Superior temporal gyrus (tissue), 1 donor: ENCODE results near the gene SEC22C.

Experiments
- DNase-seq: peaks from one replicate; pipeline ENCODE4 v3.0.0-alpha.2; 2016; ENCODE audit errors: extremely low spot score

SEC22C gene

DNA sequence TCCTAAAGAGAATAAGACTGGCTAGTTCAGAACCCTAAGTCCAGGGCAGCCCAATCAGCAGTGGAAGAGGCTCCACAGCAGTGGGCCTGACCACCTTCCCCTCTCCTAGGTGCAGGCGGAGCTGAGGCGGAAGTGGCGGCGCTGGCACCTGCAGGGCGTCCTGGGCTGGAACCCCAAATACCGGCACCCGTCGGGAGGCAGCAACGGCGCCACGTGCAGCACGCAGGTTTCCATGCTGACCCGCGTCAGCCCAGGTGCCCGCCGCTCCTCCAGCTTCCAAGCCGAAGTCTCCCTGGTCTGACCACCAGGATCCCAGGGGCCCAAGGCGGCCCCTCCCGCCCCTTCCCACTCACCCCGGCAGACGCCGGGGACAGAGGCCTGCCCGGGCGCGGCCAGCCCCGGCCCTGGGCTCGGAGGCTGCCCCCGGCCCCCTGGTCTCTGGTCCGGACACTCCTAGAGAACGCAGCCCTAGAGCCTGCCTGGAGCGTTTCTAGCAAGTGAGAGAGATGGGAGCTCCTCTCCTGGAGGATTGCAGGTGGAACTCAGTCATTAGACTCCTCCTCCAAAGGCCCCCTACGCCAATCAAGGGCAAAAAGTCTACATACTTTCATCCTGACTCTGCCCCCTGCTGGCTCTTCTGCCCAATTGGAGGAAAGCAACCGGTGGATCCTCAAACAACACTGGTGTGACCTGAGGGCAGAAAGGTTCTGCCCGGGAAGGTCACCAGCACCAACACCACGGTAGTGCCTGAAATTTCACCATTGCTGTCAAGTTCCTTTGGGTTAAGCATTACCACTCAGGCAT, 45.6 kb downstream of the SEC22C start:
- DNase-seq, result peak; percentile 56

DNA sequence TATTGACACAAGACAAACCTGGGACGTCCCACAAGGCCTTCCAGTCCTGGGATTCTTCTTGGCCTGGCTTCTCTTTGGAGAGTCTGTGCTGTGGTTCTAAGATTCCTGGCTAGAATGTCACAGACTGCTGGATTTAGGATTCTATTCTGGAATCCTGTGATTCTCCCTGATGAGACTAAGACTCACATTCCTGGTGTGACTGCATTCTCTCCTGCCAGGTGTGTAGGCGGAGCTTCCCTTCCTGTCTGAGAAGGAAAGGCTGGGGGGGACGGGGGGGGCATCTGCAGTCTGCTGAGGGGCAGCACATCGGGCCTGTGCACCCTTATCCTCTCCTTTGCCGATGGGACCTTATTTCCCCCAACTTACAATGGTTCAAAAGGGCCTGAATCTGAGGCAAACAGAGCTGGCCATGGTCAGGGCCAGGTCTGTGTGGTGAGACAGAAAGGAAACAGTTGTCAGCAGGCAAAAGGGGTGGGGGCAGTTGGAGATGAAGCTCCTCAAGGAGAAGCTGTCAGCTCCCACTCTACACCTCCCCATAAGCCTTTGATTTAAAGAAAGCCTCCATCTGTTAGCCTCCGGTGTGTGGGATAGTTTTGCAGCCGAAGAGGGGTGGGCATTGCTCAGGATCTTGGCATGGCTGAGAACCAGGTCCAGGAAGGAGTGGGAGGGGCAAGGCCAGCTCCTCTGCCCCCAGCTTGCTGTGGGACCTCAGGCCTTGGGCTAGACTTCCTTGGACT, 48.4 kb downstream of the SEC22C start:
- DNase-seq, result peak; percentile 53

GRCh38 chr3:42532229-42532628, 49.5 kb downstream of the SEC22C start:
- DNase-seq, result no peak

DNA sequence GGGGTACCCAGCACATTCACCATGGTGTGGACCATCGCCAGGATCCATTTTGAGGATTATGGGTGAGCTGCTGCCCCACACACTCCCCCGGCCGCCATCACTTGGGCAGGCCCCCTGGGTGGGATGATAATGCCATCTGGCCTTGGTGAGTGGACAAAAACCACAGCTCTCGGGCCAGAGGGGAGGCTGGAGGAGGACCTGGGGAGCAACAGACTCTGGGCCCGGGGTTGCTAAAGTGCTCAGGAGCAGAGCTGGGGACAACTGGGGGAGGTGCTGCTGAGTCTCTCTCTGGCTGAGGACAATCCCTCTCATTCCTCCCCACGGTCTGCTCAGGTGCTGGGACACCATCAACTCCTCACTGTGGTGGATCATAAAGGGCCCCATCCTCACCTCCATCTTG, 50.3 kb downstream of the SEC22C start:
- no peak for DNase-seq

DNA sequence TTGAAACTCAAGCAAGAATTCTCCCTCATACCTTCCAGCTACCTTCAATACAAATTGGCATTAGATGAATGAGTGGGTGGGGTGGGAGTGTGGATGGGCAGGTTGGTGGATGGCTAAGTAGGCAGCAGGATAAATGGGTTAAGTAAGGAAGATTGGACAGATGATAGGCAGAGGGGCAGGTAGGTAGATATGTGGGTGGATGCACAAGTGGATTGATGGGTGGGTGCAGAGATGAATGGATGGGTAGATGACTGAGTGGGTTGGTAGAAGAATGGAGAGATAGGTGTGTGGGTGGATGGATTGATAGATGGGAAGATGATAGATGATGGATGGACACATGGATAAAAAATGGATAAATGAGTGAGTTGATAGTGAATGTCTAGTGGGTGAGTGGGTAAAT, 51.7 kb downstream of the SEC22C start:
- DNase-seq, result no peak

GRCh38 chr3:42529468-42529867, 52.3 kb downstream of the SEC22C start:
- DNase-seq, result no peak

DNA sequence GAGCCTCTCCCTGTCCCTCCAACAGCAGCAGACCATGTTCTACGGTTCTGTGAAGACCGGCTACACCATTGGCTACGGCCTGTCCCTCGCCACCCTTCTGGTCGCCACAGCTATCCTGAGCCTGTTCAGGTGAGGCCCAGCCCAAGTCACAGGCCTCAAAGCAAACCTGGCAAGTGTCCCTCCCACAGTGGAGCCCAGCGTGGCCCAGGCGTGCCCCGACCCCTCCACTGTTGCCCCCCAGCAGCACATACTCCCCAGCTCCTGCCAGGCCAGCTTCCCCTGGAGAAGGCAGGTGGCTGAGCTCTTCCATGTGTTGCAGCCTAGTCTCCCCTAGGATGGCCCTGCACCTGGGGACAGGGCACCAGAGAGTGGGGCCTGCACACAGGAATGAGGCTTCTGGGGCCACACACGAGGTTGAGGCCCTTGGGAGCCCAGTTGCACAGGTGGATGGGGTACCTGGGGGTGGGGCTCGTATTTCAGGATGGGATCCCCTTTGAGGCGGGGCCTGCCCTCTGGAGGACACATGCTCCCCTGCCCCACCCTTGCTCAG, 54.3 kb downstream of the SEC22C start:
- no peak for DNase-seq

DNA sequence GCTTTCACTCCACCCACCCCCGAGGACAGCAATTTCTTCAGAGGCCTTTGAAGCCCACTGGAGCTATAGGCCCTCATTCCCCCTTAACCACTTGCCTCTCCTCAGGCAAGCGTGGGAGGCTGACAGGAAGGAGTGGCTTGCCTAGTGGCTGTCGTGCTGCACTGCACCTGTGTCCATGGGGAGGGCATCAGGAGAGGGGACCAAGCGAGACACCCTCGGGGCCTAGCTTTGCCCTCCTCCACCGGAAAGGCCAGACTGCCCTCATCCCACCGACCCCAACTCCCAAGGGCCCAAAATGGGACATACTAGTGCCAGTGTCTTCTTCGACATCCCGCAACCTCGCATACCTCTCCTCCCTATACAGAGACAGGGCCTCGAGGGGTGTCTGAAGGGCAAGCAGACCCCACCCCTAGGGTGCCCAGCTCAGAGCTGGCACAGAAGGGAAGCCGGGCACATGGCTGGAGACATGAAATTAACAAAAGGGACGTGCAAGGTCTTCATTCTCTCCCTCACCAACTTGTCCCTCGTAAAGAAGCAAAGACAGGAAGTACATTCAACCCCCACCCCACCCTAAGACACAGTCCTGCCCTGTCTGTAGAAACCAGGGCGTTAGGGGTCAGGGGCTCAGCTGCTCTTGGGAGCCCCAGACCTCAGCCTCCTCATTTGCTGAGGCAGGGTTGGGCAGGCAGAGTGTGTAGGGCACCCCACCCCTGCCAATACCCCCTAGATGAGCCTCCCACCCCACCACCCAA, 55.0 kb downstream of the SEC22C start:
- DNase-seq, result no peak

DNA sequence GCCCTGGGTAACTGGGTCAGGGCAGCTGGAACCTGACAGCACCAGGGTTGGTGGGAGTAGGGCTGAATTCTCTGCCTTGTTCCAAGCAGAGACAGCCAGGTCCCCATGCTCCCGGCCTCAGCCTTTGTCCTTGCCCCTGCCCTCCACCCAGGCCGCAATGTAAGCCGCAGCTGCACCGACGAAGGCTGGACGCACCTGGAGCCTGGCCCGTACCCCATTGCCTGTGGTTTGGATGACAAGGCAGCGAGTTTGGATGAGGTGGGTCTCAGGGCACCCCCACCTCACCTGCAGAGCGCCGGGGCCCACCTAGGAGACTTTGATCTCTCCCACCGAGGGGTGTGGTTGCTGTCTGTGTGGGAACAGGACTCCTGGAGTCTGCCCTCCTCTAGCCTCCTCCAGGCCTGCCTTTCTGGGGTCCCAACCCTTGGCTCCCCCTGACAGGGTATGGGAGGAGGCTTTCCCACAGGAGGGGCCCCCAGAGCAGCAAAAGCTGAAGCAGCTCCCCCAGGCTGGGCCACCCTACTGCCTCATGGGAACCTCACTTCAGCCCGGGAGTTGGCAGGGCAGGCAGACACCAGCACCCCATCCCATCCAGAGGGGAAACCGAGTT, 55.9 kb downstream of the SEC22C start:
- no peak for DNase-seq

DNA sequence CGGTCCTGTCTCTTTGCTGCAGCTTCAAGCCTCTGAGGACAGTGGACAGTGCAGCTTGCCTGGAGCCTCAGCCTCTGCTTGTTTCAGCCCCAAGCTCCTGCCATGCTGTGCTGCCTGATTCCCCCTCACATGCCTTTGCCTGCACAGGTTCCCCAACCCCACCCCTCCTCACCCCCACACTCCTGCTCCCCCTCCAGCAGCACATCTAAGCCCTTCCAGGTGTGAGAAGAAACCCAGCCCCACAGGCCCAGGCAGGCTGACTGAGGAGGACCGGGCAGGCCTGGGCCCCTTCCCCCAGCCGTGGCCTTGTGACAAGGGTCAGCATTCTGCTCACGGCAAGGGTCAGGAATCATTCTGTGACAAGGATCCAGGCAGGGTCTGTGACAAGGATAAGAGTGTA, 56.6 kb downstream of the SEC22C start:
- no peak for DNase-seq

- DNase-seq, result no peak
Measured at GRCh38 chr3:42524751-42525150, 57.0 kb downstream of the SEC22C start.

- DNase-seq, result no peak
Measured at GRCh38 chr3:42520906-42521305, 60.9 kb downstream of the SEC22C start.

- no peak for DNase-seq
Measured at GRCh38 chr3:42520336-42520735, 61.4 kb downstream of the SEC22C start.

DNA sequence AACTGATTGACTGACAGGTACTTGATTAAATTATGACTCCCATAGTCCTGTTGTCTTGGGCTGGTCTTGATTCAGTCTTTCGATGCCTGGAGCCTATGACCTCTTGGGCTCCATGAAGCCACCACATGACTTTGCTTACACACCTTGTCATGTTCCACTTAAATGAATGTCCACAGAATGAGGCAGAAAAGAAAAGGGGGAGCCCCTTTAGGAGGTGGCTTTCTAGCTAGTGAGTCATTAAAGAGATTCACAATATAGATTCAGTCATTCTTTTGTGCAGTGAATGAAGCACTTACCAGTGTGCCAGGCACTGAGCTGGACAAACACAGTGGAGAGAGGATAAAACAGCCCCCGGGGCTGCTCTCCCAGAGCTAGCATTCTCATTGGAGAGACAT, 62.2 kb downstream of the SEC22C start:
- DNase-seq, result no peak

- no peak for DNase-seq
Measured at GRCh38 chr3:42518800-42519567, 62.8 kb downstream of the SEC22C start.

- no peak for DNase-seq
Measured at GRCh38 chr3:42517117-42517516, 64.7 kb downstream of the SEC22C start.

GRCh38 chr3:42516443-42516842, 65.3 kb downstream of the SEC22C start:
- DNase-seq, result no peak

DNA sequence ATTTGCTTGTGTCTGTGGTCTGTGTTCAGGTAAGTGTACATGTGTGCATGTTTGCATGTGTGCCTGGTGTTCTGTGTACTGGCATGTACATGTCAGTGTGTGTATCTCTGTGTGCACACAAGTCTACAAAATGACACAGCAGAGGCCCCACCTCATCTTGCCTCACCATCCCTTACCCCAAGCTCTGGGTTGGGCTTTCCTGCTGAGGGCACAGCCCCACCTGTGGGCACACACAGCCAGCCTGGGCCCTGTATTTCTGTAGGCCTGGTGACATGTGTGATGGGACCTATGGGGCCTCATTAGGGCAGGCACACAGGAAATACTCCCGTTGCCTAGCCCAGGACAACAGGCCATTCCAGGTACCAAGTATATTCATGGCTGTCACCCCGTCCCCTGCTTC, 65.8 kb downstream of the SEC22C start:
- no peak for DNase-seq

- DNase-seq, result peak; percentile 65
Measured at GRCh38 chr3:42515391-42515916, 66.3 kb downstream of the SEC22C start.

DNA sequence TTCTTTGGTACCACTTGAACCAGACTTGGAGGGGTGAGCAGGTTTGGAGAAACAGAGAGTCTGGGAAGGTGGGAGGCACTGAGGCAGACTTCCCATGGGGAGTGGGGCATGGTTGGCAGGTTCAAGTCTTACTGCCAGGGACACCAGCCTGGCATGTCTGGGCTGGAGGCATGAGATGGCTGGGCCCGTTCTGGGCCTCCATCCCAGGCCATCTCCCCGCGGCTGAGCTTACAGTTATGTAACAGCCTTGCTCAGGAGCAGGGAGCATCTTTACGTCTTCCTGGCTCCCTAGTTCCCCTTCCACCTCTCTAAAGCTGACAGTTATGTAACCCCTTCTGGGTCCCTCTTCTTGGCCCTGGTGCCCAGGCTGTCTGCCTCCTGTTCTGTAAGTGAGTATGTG, 66.9 kb downstream of the SEC22C start:
- DNase-seq, result no peak

DNA sequence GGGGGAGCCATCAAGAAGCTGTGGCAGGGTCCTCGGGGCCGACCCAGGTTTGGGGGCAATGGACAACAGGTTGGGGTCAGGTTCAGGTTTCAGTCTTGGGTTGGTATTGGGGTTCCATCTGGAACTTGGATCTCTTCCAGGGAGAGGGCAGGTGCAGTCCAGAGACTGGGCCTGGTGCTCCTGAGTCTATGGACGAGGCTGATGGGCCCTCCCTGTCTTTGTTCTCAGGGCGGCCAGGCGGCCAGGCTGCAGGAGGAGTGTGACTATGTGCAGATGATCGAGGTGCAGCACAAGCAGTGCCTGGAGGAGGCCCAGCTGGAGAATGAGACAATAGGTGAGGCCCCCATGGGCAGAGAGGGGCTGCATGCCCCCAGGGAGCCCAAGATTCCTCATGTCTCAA, 68.2 kb downstream of the SEC22C start:
- no peak for DNase-seq
